Right ventricle myocardium superior (tissue), 1 donor: ENCODE data around the gene MCF2L. TPM values are rescaled to one million over a fixed set of nuclear protein-coding genes. Genes with fewer than 3 reads are reported as not detected.

Experiments
- ATAC-seq: fragments of 200-7000 bp; cut with Tn5 transposase; one replicate; pipeline ENCODE4 v1.9.1; 2020; ENCODE audit warnings: mild to moderate bottlenecking; ENCODE audit not compliant: poor library complexity
- DNase-seq: peaks from one replicate; pipeline ENCODE4 v3.0.0-alpha.2; 2020
- intact Hi-C: fragments of 100-400 bp; cut with DNase I; formaldehyde crosslinking; loops from one replicate; pipeline ENCODE4 v1.11.2; 2022
- total RNA-seq: library from RNA; stranded (reverse); fragmentation: NEBNext Ultra II Directional; extraction: Animal tissue kit (Norgen Biotek cat#: 25700); gene quantifications from one replicate; pipeline ENCODE4 v1.2.1, GENCODE V29; 2021
- donor health status: DM: no; HTN: yes; CAD: no; lungs with severe emphysema.

Gene MCF2L
- total RNA-seq, 1 donor from 2014 or later = 38.1 TPM

DNA sequence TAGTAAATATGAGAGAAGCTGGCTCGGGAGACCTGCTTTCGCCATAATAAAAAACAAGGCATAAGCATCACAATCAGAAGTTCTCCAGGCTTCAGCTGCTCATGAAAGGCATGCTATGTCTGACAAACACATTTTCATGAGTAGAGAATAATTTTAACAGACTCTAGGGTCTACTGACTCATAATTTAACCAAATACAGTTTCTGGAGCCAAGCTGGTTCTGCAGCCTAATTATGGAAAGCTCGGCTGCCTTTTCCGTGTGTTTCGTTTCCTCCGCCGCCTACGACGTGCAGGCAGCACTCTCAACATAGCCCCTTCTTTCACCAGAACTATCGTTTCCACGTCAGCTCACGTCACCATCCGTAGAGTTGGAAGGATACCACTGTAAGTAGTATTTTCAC lies 5.7 kb downstream of the MCF2L start:
- intact Hi-C loops = no loop called here
- DNase-seq (no peak), ATAC-seq (no peak)

DNA sequence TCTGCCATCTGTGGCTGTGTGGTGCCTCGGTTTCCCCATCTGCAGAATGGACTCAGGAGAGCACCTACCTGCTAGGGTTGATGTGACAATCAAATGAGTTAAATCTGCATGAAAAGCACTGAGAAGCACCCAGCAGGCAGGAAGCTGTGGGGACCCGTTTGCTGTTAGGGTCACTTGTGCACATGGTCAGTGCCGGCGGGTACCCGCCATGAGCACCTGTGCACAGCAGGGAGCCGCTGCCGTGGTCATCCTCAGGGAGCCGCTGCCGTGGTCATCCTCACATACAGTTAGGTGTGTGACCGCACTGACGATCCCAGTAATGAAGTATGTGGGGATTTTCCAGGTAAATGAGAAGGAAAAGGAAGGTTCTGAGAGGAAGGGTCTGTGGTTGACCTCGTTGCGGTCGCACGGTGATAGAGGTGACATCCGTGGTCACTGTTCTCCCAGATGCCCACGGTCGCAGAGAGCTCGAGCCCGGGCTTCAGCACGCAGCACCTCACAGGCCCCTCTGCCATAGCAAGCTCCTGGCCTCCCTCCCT lies 6.5 kb downstream of the MCF2L start:
- no peak for ATAC-seq
- peak; percentile 31 for DNase-seq
- intact Hi-C loops = no loop called here

DNA sequence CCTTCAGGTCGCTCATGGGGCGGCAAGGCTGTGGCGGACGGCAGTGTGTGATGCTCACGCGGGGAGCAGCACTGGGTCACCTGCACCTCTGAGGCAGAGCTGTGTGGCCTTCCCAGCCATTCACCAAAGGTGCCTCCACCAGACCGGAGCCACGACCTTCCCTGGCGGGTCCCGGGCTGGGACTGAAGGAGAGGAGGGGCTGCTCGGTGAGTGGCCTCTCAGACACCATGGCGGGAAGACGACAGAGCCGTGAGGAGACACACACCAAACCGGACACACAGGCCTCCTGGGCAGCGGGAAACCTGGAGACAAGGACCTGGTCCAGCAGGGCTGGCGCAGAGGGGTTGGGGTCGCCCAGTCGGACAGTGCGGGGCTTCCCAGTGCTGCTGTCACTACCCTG lies 7.5 kb downstream of the MCF2L start:
- intact Hi-C loops = no loop called here
- DNase-seq (peak; percentile 38), ATAC-seq (no peak)

DNA sequence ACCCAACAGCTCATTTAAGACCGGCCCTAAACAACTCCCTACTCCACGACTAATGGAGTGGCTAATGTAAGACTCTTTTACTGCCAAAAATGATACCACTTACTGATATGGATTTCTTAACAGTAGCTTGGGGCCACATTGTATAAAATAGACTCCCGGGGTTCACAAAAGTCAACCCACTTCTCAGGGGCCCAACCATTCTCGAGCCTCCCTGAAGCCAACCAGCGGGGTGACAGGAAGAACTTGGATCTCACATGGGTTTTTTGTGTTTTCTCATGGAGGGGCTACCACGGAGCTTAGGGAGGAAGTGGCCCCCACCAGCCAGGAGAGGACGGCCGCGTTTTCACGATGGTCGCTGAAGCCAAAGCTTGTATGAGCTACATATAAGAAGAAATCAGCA lies 8.1 kb downstream of the MCF2L start:
- DNase-seq = peak; percentile 21
- intact Hi-C loops = no loop called here
- ATAC-seq = no peak

DNA sequence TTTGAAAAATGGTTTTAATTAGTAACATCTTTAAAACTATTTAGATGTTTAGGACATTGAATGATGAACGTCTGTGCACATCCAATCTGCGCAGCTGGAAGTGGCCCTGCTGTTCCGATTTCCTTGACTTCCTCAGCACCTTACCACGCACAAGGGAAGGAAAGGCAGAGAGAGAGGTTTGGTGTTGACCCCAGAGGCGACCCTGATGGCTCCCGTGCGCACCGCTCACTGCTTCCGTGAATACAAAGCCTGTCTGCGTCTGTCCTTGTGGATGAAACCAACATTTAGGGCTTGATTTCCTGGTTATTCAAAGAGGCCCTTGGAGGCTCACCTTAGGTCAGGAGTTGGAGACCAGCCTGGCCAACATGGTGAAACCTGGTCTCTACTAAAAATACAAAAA lies 8.5 kb downstream of the MCF2L start:
- intact Hi-C loops = no loop called here
- DNase-seq = peak; percentile 15
- ATAC-seq = no peak

DNA sequence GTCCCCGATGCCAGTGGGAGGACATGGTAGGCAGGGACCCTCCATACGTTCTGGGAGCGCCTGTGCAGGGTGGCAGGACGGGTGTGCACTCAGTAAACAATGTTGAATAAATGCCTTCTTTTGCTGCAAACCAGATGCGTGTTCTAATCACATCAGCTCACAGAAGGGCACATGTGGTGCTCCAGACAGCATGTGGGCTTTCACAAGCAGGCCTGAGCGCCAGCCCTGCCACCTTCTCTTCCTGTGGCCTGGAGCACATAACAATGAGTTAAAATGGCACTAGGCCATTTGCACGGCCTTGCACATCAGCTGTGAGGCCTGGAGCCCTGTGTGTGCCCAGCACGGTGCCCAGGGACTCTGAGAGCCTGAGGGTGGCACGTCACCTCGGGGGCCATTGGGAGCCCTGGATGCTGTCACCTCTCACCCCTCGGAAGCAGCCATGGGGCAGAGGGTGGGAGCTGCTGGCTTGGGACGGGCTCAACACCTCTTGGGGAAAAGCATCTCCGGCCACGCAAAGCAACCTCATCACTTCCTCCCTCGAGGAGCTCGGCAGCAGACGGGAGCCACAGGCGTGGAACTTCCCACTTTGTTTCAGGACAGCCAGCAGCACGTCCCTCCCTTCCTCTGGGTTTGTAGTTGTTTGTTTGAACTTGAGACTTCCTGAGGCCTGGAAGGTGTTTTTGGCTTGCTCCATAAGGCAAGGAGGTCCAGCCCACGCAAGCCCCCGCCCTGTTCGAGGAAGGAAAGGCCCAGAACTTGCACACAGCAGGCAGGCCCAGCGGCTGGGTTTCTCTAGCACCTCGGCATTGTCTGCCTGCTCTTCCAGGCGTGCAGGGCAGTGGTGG lies 9.8 kb downstream of the MCF2L start:
- intact Hi-C loops = no loop called here
- peak; percentile 70 for DNase-seq
- ATAC-seq = peak; percentile 27

DNA sequence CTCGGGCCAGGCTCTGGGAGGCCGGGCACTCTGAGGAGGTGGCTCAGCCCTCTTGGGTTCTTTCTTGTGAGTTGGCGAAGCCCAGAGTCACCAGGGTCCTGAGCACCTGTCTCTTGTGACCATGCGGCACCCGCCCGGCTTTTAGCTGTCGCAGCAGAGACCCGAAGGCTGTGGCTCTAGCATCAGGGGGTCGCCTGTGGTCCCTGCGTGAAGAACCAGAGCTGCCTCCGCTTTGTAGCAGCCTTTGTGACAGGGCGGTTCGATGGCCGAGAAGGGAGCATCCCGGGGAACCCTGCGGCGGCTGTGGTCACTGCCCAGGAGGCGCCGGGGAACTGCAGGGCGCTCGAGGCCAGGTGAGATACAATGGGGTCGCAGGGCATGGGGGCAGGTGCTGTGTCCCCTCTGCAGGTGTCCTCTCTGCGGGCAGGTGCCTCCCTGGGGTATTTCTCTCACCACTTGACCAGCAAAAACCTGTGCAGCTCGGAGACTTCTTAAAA lies 10.4 kb downstream of the MCF2L start:
- no peak for ATAC-seq
- intact Hi-C loops = no loop called here
- DNase-seq = no peak

DNA sequence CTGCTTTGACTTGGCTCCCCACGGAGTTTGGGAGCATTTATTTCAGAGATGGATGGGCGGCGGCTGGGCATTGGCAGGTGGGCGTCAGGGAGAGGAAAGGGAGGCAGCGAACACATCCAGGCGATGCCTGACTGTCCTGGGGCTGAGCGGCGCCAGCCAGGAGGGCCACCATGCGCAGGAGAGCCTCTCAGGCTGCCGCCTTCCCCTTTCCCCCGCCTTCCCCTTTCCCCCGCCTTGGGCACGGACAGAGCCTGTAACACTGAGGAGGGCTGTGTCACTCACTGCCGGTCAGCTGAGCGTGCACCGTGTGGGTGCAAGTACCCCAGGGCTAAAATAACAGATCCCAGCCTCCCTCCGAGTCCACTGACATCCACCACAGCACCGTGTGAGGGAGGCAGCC lies 11.4 kb downstream of the MCF2L start:
- ATAC-seq (no peak), DNase-seq (peak; percentile 28)
- intact Hi-C loops = no loop called here

DNA sequence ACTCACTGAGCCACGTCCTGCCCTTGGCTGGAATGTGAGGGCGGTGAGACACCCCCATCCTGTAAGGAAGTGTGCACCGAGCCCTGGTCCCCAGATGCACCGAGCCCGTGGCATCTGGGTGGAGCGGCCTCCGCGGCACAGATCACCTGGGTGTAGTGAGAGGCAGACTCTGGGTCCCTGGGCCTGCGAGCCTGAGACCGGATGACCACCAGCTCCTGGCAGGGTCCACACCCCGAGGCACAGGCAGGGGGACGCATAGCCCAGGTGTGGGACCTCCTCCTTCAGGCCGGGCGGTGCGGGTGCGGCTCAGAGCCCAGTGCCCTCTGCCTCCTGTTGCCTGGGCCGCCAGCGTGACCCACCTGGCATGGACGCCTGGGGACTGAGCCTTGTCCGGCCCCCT lies 12.4 kb downstream of the MCF2L start:
- intact Hi-C loops = no loop called here
- ATAC-seq (no peak), DNase-seq (no peak)

DNA sequence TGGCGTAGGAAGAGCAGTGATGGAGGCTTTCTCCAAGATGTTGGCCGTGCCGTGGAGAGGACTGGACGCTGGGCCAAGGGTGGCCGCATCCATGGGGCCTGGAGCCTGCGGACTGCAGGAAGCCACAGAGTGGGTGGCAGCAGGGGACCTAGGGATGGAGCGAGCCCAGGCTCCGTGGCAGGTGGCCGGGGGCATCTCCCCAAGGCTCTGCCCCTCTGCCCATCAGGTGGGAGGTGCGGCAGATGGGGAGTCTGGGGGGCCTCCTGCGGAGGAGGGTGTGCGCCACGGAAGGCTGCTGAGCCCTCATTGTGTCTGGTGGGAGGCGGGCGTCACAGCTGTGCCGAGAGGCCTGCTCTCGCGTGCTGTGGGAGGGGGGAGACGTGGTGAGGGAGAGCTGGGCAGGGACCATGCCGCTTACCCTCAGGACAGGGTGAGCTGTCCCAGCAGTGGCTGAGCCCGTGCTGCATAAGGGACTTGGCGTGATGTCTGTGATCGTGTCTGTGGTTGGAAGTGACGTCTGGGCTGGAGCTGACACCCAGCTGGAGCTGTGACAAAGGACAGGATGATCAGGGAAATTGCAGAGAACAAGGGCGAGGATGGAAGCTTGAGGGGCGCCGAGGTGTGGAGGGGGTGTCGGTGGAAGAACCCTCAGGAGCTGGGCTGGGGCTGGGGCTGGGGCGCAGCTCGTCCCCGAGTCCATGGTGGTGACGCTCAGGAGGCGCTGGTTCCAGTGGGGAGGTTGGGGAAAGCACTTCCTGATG lies 13.4 kb downstream of the MCF2L start:
- intact Hi-C loops = no loop called here
- no peak for ATAC-seq
- no peak for DNase-seq

DNA sequence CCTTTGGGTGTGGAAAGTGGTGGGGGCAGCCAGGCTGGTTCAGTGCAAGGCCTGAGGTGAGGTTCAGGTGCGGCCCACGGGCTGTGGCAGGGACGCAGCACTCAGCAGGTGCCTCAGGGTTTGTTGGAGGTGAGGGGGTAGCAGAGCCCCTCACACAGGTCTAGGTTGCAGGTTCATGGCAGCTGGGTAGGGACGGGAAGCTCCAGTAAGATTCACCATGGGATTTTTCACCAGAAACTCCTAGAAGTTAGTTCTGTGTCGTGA lies 14.0 kb downstream of the MCF2L start:
- intact Hi-C loops = no loop called here
- ATAC-seq = no peak
- no peak for DNase-seq

DNA sequence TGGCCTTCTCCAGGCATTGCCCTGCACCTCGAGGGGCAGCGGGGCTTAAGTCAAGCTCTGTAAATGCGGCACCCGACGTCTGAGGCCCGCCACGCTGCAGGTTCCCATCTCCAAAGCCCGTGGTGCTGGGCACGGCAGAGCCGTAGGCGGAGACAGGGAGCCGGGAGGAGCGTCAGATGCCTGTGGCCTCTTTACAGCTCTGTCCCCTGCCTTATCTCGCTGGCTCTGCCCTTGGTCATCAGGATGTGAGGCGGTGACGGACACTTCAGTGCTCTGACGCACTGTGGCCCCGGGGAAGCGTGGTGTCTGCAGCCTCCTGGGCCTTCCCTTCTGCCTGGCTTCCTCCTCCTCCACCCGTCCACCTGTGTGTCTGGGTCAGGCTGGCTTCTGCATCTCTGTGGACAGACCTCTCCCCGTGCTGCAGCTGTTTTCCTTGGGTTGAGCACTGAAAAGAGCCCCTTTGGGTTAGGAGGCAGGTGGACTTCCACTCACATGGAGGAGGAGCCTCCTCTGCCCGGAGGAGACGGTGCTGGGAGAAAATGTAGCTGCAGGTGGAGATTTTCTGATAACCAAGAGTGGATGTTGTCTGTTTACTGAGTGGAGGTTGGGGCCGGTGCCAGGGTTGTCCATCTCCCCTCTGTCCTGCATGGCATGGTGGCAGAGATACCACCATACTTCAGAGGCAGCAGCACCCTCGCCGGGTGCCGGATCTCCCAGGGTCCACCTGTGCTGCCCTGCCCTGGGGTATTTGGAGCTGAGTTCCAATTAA lies 14.6 kb downstream of the MCF2L start:
- peak; percentile 74 for DNase-seq
- peak; percentile 83 for ATAC-seq
- intact Hi-C loops = no loop called here

DNA sequence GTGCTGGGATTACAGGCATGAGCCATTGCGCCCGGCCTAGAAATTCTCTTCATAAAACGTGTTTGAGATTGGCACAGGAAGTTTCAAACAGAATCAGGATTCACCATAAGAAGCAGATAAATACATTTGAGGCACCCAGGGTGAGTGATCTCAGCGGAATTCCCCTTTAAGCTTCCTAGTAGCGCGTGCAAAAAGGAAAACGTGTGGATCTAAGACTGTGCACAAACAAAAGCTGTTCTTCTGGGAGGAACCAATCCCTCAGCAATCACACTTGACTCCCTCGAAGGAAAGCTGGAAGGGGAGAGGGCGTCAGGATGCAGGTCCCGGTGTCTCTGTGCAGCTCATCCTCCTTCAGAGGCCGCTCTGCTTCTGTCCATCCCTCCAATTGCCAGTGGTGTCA lies 15.5 kb downstream of the MCF2L start:
- no peak for ATAC-seq
- no peak for DNase-seq
- intact Hi-C loops = no loop called here

DNA sequence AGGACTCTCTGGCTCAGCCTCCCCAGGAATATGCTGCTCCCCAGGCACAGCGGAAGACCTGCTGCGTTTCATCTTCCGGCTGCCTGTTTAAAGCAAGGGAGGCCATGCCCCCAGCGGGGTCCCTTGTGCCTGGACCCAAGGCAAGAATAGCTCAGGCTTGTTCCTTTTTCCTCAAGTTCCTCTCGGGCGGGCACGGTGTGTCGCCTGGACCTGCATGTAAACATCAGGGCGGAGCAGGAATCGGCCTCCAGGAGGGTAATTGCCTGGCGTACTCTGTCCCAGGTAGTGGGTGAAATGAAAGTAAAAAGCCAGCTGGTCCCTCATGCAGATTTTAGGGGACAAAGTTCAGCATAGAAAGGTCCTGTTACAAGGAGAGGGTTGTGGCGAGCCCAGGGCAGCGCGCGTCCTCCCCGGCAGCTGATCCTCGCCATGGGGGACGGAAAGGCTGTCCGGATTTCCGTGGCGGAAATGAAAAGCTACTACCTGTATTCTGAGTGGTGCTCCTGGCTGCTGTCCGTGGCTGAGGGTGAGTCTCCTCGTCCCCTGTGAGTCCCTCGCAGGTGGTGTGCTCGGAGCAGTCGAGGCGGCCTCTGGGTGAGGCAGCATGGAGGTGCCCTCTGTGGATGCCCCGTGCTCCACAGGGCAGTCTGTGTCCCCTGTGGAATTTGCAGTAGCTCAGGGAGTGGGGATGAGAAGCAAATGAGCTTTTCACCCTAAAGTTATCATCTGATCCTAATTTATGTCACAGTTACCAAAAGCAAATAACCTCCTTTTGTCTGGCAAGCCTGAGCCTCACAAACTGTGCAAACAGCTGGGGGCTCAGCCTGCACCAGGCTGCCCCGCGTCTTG lies 16.2 kb downstream of the MCF2L start:
- intact Hi-C loops = no loop called here
- no peak for DNase-seq
- ATAC-seq = no peak

DNA sequence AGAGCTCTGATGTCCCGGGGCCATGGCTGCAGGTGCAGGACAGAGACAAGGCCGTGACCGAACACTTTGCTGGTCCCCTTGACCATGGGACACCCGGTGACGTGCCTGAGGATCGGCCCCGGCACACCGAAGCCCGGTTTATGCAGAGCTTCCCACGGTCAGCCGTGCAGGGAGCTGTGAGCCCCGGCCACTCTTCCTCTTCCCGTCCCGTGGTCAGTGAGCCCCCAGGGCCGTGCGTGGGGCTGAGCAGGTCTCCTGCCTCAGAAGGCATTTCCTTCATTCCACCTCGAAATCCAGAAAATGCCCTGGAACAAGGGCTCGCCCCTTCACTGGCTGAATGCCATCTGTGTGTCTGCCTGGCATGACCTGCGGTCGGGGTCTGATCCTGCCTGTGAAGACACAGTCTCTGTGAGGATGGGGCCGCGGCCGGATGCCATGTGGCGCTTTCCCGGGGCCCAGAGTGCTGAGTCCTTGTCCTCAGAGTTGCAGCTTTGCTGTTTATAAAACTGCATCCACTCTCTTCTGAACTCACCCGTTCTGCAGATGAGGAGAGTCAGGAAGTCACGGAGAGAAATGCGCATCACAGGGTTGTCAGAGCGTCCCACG lies 16.9 kb downstream of the MCF2L start:
- intact Hi-C loops = no loop called here
- DNase-seq (no peak), ATAC-seq (no peak)

DNA sequence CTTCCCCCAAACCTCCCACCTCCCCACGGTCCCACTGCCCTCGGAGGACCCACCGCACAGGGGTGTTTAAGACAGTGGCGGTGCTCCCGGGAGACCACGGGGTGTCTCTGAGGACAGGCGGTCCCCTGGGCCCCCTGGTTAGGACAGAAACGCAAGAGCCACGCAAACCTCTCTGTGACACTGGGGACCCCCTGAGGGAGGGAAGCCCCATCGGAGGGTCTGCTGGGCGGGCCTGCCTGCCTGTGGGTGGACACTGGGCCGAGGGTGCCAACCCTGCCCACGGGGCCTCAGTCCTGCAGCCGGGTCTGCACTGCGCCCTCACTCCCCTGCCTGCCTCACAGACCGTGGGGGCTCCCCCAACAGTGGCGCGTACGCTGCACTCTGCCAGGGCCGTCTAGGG lies 17.5 kb downstream of the MCF2L start:
- ATAC-seq = no peak
- intact Hi-C loops = no loop called here
- no peak for DNase-seq

DNA sequence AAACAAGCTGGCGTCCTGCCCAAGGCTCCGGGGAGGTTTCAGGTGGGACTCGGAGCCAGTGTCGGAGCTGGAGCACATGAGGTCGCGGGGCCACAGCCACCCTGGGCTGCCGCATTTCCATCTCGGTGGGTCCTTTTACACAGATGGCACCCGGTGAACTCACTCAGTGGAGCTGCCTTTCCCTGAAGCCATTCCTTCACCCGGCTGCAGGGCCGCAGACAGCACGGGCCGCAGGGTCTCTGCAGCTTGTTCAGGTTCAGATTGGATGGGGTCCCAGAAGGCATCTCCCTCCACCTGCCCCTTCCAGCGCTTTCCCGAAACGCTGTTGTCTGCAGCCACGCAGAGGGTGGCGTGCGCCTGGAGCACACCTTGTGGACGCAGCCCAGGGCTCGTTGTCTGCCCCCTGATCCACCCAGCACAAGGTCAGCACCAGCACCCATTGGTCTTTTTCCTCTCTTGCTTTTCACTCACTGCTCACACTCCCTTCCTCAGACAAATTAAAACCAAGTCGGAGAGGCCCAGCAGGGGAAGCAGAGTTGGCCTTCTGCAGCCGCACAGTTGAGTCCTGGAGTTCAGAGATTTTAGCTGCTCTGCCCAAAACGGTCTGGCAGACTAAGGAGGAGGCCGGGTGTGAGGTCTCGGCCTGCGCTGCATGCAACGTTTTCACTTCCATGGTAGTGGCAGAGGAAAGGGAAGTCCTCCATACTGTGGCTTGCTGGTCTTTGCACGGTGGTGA lies 18.1 kb downstream of the MCF2L start:
- ATAC-seq (no peak), DNase-seq (no peak)
- intact Hi-C loops = no loop called here

DNA sequence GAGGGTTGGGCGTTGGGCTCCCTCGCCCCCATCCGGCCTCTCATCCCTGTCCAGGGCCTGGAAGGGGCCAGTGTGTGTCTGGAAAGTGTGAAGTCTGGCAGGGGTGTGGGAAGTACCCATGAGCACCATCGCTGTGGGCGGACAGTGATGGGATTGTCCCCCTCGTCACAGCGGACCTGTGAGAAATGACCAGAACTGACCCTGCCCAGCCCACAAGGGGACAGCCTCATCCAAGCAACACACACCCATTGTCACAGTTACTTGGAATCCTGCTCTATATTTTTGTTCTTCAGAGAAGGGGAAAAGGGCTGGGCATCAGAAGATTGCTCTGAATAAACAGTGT lies 18.6 kb downstream of the MCF2L start:
- intact Hi-C loops = no loop called here
- DNase-seq = no peak
- ATAC-seq = no peak
